ENCODE measurements around the gene SLC25A36.

DNA sequence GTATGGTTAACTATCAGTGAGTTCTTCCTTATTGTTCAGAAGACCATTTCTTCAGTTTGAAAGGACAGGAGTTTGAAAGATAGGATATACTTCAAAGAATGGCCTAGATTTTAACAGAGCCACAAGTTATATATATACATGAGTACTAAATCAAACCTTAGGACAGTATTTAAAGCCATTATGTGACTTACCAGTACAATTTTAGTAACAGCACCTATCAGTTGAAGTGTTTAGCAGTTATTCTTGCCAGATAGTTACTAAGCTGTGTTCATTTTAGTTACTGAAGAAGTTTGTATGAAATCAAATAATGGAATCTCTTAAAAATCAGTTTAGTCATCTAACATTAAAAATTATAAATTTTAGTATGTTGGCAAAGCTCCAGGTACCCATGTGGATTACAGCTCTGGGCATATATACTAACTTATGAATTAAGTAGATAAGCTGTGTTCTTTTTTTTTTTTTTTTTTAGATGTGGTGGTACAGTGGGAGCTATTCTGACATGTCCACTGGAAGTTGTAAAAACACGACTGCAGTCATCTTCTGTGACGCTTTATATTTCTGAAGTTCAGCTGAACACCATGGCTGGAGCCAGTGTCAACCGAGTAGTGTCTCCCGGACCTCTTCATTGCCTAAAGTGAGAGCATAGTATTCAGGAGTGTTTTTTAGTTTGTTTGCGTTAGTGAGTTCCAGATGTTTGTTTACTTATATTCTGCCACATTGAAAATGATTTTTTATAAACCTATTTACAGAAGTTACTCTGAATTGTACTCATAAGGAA lies 14.6 kb downstream of the SLC25A36 start:
- TF ChIP-seq, protein P1, sequence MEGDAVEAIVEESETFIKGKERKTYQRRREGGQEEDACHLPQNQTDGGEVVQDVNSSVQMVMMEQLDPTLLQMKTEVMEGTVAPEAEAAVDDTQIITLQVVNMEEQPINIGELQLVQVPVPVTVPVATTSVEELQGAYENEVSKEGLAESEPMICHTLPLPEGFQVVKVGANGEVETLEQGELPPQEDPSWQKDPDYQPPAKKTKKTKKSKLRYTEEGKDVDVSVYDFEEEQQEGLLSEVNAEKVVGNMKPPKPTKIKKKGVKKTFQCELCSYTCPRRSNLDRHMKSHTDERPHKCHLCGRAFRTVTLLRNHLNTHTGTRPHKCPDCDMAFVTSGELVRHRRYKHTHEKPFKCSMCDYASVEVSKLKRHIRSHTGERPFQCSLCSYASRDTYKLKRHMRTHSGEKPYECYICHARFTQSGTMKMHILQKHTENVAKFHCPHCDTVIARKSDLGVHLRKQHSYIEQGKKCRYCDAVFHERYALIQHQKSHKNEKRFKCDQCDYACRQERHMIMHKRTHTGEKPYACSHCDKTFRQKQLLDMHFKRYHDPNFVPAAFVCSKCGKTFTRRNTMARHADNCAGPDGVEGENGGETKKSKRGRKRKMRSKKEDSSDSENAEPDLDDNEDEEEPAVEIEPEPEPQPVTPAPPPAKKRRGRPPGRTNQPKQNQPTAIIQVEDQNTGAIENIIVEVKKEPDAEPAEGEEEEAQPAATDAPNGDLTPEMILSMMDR (IDR thresholded peaks at IDR 0.05): no peak
- TF ChIP-seq POLR2A (IDR thresholded peaks at IDR 0.05): no peak
